Activated T-helper 1 cell treated with anti-CD3 and anti-CD28 coated beads, Interleukin-12 subunit alpha, Interleukin-12 subunit beta, Interleukin-2, Interleukin-4 antibody, amounts not matched to agents 30 ng/mL and 10 ng/mL and 1 ng/mL, durations not matched to agents 14 hours and 24 hours and 36 hours (primary cell): ENCODE results near the gene PLEKHG5. TPM values are rescaled to one million over a fixed set of nuclear protein-coding genes. Genes with fewer than 3 reads are reported as not detected.
"Not testable (repeated sequence)": the region's sequence is repeated elsewhere in the genome, so short reads cannot be mapped to it uniquely, and the experiment has no call there.

Experiments used
- DNase-seq: peaks from one replicate; pipeline ENCODE4 v3.0.0; 2021; ENCODE audit warnings: low spot score
- H3K27ac Mint-ChIP-seq: one replicate; pipeline ENCODE4 v1.8.0; 2021; ENCODE audit warnings: mild to moderate bottlenecking, mixed read lengths
- H3K27me3 Mint-ChIP-seq: one replicate; pipeline ENCODE4 v1.8.0; 2022; ENCODE audit warnings: mild to moderate bottlenecking, moderate library complexity, mixed read lengths; ENCODE audit not compliant: insufficient read depth
- H3K36me3 Mint-ChIP-seq: one replicate; pipeline ENCODE4 v1.8.0; 2021; ENCODE audit warnings: low read depth, mixed read lengths
- H3K4me1 Mint-ChIP-seq: one replicate; pipeline ENCODE4 v1.8.0; 2021; ENCODE audit warnings: low read depth, mixed read lengths
- H3K4me3 Mint-ChIP-seq: one replicate; pipeline ENCODE4 v1.8.0; 2021; ENCODE audit warnings: mild to moderate bottlenecking, moderate library complexity, mixed read lengths
- H3K9me3 Mint-ChIP-seq: one replicate; pipeline ENCODE4 v1.8.0; 2021; ENCODE audit warnings: mixed read lengths
- intact Hi-C: fragments of 100-400 bp; cut with micrococcal nuclease; formaldehyde crosslinking; loops from one replicate; pipeline ENCODE4 v1.15.1; 2024
- total RNA-seq: library from RNA; stranded (reverse); gene quantifications from 2 replicates; pipeline ENCODE4 v1.2.3, GENCODE V29; 2022

PLEKHG5 gene
- total RNA-seq, 1 donor from 2014 or later: 1.8 TPM

DNA sequence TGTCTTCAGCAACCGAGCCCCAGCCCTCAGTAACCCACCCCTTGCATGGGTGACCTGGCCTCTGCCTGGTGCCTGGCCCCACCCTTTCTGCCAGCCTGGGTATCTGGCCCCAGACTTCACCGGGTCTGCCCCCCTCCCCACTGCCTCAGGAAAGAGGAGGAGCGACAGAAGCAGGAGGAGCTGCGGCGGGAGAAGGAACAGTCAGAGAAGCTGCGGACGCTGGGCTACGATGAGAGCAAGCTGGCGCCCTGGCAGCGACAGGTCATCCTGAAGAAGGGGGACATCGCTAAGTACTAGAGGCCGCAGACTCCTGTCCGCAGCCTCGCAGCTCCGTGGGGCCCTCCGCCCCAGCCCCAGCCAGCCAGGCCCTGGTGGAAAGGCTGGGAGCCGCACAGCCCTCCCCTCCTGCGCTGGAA, 31.6 kb downstream of the PLEKHG5 start:
- Mint-ChIP-seq H3K27ac (peak overlapping the region; percentile 84), H3K4me1 (peaks cover 45% of the 10 kb centered on the region), H3K36me3 (peaks cover 37% of the 10 kb centered on the region), H3K27me3 (peaks cover 12% of the 10 kb centered on the region), H3K9me3 (no peaks in the 10 kb centered on the region), H3K4me3 (peak overlapping the region; percentile 75)
- intact Hi-C loops: loop anchor here (1.0 to 5.0 kb wide), 6 partner anchors 15 to 261 kb away; partner anchors contain the start of genes ACOT7, GPR153 and RPL22
- DNase-seq: peak; percentile 53

DNA sequence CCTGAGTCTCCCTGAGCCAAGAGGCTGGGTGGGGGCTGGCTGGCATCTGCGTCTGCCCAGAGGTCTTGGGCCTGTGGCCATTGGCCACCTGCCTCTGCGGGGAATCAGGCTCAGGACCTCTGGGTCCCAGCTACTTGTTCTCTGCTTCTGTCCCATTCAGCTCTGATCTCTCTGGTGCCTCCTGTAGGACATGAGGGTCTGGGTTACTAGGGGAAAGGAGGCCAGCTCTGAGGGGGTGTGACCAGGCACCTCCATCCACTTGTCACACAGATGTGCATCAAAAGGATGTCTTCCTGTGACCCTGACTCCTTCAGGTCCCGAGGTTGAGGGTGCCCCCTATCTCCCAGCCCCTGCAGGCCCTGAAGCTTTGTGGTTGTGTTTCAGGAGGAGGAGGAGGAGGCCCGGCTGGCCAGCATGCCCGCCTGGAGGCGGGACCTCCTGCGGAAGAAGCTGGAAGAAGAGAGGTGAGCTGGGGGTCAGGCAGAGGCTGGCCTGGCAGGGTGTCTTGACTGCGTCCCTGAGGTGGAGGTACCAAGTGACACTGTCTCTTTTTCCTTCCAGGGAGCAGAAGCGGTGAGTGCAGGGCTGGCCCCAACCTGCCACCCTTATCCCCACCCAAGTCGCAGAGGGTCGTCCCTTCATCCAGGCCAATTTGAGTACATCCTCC, 34.5 kb downstream of the PLEKHG5 start:
- Mint-ChIP-seq H3K4me3 (no peak overlapping the region), H3K4me1 (peaks cover 26% of the 10 kb centered on the region), H3K9me3 (no peaks in the 10 kb centered on the region), H3K36me3 (peaks cover 18% of the 10 kb centered on the region), H3K27me3 (peaks cover 26% of the 10 kb centered on the region), H3K27ac (no peak overlapping the region)
- DNase-seq: no peak
- intact Hi-C loops: no loop called here

DNA sequence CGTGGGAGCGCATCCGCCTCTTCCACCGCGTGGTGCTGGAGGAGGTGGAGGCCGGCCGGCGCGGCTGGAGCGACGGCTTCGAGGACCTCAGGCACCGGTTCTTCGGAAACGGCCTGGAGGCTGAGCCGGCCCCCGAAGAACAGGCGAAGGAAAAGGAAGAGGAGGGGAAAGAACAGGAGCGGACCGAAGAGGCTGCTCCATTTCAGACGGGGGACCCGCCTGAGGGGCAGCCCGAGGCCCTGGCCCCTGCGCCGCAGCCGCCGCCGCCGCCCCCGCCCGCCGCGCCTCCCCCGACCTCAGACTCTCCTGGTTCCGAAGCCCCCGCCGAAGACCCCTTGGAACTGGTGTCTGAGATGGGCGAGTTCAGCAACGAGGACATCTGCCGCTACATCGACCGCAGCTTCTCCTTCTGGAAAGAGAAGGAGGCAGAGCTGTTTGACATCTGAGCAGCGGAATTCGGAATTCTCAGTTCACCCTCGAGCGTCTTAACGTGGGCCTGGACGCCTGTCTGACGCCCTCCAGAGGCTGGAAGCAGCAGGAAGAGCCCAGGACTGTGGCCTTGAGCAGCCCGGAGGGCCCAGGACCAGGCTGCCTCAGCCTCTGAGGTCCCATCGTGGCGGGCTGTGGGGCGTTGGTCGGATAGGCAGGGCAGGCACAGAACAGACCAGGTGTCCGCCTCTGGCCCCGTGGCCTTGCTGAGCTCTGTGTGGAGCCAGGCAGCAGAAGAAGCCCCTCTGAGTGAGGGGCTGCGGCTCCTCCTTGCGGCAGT, 35.5 kb downstream of the PLEKHG5 start:
- H3K4me1 Mint-ChIP-seq: peaks cover 24% of the 10 kb centered on the region
- peaks cover 31% of the 10 kb centered on the region for H3K27me3 Mint-ChIP-seq
- intact Hi-C loops, H3K27ac Mint-ChIP-seq, H3K9me3 Mint-ChIP-seq, H3K4me3 Mint-ChIP-seq, DNase-seq: not testable (repeated sequence)
- peaks cover 12% of the 10 kb centered on the region for H3K36me3 Mint-ChIP-seq

DNA sequence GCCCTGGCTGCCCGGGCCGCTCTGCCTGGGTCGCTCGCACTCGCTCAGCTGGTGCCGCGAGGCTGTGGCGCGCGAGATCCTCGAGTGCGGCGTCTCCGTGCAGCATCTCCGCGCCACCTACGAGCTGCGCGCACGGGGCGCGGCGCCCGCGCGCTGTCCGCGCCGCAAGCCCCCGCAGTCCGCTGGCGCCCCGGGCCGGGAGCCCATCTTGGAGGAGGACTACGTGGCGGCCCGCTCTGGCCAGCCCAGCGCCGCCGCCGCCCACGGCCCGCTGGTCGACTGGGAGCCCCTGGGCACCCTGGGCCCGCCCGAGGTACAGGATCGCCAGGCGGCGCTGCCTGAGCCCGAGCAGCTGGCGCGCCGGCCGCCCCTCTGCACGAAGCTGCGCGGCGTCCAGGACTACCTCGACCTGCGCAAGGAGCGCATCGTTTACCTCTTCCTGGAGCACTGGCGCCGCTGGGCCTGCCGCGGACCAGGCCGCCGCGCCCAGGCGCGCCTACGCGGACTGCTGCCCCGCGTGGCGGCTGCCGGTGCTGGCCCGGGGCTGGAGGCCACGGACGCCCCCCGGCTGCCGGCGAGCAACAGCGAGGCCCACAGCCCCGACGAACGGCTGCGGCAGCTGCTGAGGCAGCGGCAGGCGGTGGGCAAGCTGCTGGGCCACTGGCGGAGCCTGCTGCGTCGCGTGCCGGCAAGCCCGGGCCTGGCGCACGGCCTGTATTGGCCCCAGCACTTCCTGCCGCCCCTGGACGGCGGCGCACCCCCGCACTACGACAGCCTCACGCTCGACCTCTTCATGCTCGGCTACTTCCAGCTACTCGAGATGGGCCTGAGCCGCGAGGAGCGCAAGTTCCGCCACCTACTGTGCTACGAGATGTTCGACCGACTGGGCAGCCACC, 36.4 kb downstream of the PLEKHG5 start:
- peaks cover 7% of the 10 kb centered on the region for H3K36me3 Mint-ChIP-seq
- no peak for DNase-seq
- H3K4me3 Mint-ChIP-seq: no peak overlapping the region
- no peak overlapping the region for H3K27ac Mint-ChIP-seq
- H3K4me1 Mint-ChIP-seq: peaks cover 16% of the 10 kb centered on the region
- H3K9me3 Mint-ChIP-seq: no peaks in the 10 kb centered on the region
- intact Hi-C loops: no loop called here
- peaks cover 39% of the 10 kb centered on the region for H3K27me3 Mint-ChIP-seq

- H3K4me3 Mint-ChIP-seq, H3K9me3 Mint-ChIP-seq, intact Hi-C loops: not testable (repeated sequence)
Observed at GRCh38 chr1:6453895-6454855, 37.3 kb downstream of the PLEKHG5 start.

GRCh38 chr1:6450943-6451373, 40.5 kb downstream of the PLEKHG5 start:
- H3K4me1 Mint-ChIP-seq: peaks cover 16% of the 10 kb centered on the region
- H3K4me3 Mint-ChIP-seq: no peak overlapping the region
- peaks cover 53% of the 10 kb centered on the region for H3K27me3 Mint-ChIP-seq
- no peaks in the 10 kb centered on the region for H3K9me3 Mint-ChIP-seq
- DNase-seq: no peak
- intact Hi-C loops: no loop called here
- peaks cover 4% of the 10 kb centered on the region for H3K36me3 Mint-ChIP-seq
- no peak overlapping the region for H3K27ac Mint-ChIP-seq

More at GRCh38 chr1:6453895-6454855, 37.3 kb downstream of the PLEKHG5 start:
- peaks cover 14% of the 10 kb centered on the region for H3K4me1 Mint-ChIP-seq
- H3K27ac Mint-ChIP-seq, H3K36me3 Mint-ChIP-seq, DNase-seq: not testable (repeated sequence)
- H3K27me3 Mint-ChIP-seq: peaks cover 47% of the 10 kb centered on the region

DNA sequence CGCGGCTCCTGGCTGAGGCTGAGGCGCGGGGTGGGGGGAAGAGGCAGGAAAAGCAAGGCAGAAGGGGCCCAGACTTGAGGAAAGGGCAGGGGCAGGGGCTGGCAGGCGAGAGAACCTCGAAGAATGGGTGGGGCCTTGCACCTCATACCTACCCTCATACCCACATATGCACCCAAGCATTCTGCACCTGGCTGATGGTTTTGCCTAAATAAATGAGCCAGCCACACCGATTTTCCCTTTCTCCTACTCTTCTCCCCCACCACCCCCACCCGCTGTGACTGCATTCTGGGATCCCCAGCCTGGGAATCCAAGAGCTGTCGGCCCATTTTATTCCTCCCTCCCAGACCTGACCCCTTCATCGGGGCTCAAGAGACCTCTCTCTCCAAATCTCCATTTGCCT, 41.0 kb downstream of the PLEKHG5 start:
- Mint-ChIP-seq H3K27me3 (peaks cover 54% of the 10 kb centered on the region), H3K4me1 (peaks cover 16% of the 10 kb centered on the region)
- H3K36me3 Mint-ChIP-seq, DNase-seq, H3K9me3 Mint-ChIP-seq, intact Hi-C loops, H3K4me3 Mint-ChIP-seq, H3K27ac Mint-ChIP-seq: not testable (repeated sequence)

GRCh38 chr1:6450005-6450450, 41.4 kb downstream of the PLEKHG5 start:
- Mint-ChIP-seq H3K9me3 (no peaks in the 10 kb centered on the region), H3K4me1 (peaks cover 17% of the 10 kb centered on the region), H3K36me3 (peaks cover 4% of the 10 kb centered on the region), H3K27ac (no peak overlapping the region), H3K27me3 (peaks cover 56% of the 10 kb centered on the region), H3K4me3 (no peak overlapping the region)
- intact Hi-C loops: no loop called here
- DNase-seq: no peak

DNA sequence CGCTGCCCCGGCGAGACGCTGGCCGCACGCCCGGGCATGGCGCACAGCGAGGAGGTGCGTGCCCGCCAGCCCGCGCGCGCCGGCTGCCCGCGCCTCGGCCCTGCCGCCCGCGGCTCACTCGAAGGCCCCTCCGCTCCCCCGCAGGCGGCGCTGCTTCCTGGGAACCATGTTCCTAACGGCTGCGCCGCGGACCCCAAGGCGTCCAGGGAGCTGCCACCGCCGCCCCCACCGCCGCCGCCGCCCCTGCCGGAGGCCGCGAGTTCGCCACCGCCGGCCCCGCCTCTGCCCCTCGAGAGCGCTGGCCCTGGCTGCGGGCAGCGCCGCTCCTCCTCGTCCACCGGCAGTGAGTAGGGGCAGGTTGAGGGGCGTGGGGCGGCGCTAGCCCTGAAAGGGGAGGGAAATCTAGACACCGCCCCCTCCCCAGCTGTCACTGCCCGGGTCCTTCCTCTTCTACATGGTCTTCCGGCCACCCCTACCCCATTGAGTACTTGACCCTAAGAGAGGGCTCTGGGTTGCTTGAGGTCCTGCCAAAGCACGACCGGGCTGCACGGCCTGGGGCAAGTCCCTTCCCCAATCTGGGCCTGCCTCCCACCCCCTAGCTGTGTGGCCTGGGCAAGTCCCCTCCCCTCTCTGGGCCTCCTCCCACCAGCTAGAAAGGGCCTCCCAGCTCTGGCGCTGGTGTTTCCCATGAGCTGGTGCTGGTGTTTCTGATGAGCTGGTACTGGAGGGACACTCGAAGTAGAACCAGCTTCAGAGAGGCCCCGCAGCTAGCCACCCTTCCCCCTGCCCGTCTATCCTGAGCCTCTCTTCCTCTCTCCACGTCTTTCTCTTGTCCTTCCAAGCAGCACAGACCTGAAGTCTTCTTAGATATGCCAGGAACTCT, 42.5 kb downstream of the PLEKHG5 start:
- H3K27me3 Mint-ChIP-seq: peaks cover 58% of the 10 kb centered on the region
- peaks cover 4% of the 10 kb centered on the region for H3K36me3 Mint-ChIP-seq
- intact Hi-C loops: loop anchor here (2.0 kb wide), 1 partner anchor 16 kb away; no protein-coding TSS in a partner anchor
- H3K4me3 Mint-ChIP-seq: peak overlapping the region; percentile 45
- peaks cover 21% of the 10 kb centered on the region for H3K4me1 Mint-ChIP-seq
- H3K9me3 Mint-ChIP-seq: no peaks in the 10 kb centered on the region
- H3K27ac Mint-ChIP-seq: peak overlapping the region; percentile 52
- no peak for DNase-seq

DNA sequence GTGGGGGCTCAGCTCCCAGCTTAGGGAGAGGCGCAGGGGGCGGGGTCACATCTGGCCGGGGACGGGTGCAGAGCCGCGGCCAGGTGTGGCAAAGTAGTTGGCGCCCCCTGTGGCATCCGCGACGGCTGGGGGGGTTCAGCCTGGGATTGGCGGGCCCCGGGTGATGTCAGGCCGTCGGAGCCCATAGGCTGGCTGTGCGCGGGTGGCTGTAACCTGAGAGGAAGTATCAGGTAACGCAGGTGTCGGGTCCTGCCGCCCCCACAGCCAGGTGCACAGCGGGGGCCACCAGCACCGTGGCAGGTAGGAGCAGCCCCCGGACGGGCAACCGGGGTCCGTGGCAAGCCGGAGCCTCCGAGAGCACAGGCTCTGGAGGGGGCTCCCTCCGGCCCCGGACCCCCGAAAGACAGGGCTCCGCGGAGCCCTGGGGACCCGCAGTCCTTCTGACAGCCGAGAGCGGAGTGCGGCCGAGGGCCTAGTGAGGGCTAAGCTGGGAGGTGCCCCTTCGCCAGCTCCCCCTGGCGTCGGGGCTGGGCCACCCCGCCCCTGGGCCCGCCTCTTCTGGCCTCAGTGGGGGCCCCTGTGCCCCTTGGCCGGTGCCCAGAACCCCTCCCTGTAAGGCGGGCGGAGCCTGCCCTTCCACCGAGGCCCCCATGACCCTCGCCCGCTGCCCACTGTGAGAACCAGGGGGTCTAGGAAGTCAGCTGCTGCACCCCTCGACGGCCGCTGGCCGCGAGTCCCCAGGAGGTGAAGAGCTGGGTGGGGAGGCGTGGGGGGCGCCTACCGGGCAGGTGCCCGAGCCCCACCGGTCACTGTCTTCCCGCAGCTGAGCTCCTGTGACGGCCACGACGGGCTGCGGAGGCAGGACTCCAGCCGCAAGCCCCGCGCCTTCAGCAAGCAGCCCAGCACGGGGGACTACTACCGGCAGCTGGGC, 43.4 kb downstream of the PLEKHG5 start:
- Mint-ChIP-seq H3K27ac (no peak overlapping the region), H3K9me3 (no peaks in the 10 kb centered on the region), H3K36me3 (peaks cover 2% of the 10 kb centered on the region), H3K27me3 (peaks cover 52% of the 10 kb centered on the region), H3K4me1 (peaks cover 16% of the 10 kb centered on the region), H3K4me3 (no peak overlapping the region)
- intact Hi-C loops: loop anchor here (2.0 kb wide), 1 partner anchor 17 kb away; no protein-coding TSS in a partner anchor
- DNase-seq: no peak
